AG08396 (cell line): Measurements from ENCODE around the gene DMD.
"Not testable (repeated sequence)": the region's sequence is repeated elsewhere in the genome, so short reads cannot be mapped to it uniquely, and the experiment has no call there.

Experiments
- DNase-seq: peaks from one replicate; pipeline ENCODE4 v3.0.0; 2012; ENCODE audit warnings: low spot score, mixed read lengths

Gene DMD

GRCh38 chrX:32851556-32851955 lies 359.8 kb downstream of the DMD start:
- no peak for DNase-seq

DNA sequence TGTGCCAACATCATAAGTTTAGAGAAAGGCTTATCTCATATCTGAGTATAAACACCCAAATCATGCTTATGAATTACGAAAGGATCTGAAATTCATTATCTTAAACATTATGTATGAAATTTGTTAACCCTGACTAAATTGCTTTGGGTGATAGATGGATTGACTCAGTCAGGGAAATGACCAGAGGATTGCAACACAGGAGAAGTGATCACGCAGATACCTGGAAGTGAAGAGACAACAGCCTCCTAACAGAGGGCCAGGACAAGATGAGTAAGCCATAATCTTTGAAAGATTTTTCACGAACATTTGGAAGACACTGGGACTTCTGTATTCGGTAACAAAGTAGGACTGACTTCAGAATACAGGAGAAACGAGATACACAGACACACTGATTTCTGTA lies 363.4 kb downstream of the DMD start:
- DNase-seq = no peak

GRCh38 chrX:32842053-32842452 lies 369.3 kb downstream of the DMD start:
- no peak for DNase-seq

- no peak for DNase-seq
These were observed 371.6 kb downstream of the DMD start for GRCh38 chrX:32839781-32840180.

GRCh38 chrX:32825009-32825408 lies 386.3 kb downstream of the DMD start:
- no peak for DNase-seq

DNA sequence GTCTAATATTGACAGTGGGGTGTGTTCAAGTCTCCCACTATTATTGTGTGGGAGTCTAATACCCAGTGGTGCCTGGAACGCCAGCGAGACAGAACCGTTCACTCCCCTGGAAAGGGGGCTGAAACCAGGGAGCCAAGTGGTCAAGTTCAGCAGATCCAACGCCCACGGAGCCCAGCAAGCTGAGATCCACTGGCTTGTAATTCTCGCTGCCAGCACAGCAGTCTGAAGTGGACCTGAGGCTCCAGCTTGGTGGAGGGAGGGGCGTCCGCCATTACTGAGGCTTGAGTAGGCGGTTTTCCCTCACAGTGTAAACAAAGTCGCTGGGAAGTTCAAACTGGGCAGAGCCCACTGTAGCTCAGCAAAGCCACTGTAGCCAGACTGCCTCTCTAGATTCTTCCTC lies 407.3 kb downstream of the DMD start:
- no peak for DNase-seq

GRCh38 chrX:32798990-32799389 lies 412.4 kb downstream of the DMD start:
- no peak for DNase-seq

DNA sequence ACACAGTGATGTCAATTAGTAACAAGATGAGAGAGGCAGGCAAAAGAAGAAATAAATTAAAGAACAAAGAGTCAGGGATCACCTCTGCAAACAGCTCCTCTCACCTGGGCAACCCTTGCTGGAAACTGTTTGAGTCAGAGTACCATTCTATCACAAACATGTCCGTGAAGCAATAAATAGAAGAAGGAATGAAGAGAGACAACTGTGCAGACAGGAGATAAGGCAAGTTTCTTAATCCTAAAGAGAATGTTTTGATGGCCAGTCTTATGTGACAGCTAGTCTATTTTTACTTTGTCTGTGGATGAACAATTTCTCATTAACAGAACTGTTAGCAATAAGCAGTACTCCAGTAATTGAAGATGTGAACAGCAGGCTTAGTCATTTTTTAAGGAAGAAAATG lies 422.4 kb downstream of the DMD start:
- DNase-seq = no peak

DNA sequence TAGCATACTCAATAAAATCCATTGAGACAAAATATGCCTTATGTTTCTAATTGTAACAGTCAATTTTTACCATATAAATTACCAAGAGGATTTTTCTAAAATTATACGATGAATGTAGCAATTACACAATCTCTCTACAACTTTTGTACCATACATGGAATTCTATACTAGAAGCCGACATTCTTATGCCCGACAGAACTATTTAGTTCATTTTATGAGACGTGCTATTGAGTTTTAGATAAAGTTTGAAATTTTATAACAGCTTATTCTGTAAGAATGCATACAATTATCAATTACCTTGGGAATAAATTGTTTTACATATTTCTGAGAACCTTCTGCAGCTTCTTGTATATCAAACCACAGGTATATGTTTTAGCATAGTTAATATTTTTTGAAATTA lies 431.2 kb downstream of the DMD start:
- DNase-seq = no peak

- no peak for DNase-seq
These were observed 432.4 kb downstream of the DMD start for GRCh38 chrX:32778965-32779364.

DNA sequence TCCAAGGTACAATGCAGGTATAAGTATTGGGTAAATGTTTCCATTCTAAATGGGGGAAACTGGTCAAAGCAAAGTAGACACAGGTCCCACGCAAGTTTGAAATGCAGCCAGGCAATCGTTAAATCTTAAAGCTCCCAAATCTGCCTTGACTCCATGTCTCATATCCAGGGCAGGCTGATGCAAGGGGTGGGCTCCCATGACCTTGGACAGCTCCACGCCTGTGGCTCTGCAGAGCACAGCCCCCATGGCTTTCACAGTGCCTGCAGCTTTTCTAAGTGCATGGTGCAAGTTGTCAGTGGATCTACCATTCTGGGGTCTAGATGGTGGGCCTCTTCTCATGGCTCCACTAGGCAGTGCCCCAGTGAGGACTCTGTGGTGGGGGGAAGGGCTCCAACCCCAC lies 436.4 kb downstream of the DMD start:
- no peak for DNase-seq

GRCh38 chrX:32749070-32749469 lies 462.3 kb downstream of the DMD start:
- DNase-seq = no peak

- DNase-seq = no peak
These were observed 466.0 kb downstream of the DMD start for GRCh38 chrX:32745323-32745722.

DNA sequence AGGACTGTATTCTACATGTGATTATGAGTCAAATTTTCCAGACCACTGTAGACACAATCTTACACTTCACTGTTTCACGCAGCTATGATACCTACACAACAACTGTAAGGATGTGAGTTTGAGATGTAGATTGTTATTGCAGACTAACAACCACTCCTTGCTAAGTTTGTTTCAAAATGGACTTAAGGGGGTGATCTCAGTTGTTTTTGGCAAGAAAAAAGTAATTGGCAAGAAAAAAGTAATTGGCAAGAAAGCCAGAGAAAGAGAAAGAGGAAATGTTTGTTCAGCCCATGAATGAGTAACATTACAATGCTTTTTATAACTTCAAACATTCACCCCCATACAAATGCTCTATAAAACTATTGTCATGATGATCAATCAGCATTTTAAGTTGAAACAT lies 466.4 kb downstream of the DMD start:
- no peak for DNase-seq

DNA sequence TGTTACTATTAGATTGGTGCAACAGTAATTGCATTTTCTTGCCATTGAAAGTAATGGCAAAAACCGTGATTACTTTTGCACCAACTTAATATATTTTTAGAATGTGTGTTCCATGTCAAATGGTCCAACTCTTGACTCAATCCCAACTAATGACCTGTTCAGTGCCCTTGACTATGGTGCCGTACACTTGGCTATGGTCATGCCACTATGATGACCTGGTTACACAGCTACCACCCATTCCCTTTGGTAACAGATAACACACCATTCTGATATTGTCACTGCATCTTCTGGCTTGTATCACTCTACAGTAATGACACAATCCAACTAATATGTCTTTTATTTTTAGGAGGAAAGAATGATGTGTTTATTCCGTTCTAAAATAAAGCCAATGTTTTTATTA lies 469.4 kb downstream of the DMD start:
- DNase-seq = no peak

DNA sequence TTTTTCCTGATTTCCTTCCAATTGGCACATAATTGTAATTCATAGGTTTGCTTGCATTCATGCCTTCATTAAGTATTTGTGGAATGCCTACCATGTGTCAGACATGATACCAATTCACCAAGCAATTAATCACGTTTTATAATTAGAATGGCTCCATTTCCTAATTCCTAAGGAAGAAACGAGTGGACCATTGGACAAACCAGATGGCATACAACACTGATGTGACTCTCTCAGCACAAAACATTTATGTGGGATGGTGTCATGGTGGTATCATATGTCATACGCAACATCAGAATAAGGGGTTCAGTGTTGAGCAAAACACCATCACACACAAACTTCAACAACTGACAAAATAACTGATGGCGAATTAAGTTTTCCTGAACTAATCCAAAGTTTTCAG lies 502.8 kb downstream of the DMD start:
- no peak for DNase-seq

DNA sequence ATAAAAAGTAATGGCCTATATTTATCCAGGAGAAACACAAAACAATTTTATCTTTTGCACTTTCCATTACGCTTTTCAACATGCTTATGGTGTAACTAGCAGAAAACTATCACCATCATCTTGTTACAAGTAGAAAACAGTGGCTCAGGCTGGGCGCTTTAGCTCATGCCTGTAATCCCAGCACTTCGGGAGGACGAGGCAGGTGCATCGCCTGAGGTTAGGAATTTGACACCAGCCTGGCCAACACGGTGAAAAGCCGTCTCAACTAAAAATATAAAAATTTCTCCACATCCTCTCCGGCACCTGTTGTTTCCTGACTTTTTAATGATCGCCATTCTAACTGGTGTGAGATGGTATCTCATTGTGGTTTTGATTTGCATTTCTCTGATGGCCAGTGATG lies 506.0 kb downstream of the DMD start:
- not testable (repeated sequence) for DNase-seq

GRCh38 chrX:32687379-32687778 lies 524.0 kb downstream of the DMD start:
- DNase-seq = no peak

DNA sequence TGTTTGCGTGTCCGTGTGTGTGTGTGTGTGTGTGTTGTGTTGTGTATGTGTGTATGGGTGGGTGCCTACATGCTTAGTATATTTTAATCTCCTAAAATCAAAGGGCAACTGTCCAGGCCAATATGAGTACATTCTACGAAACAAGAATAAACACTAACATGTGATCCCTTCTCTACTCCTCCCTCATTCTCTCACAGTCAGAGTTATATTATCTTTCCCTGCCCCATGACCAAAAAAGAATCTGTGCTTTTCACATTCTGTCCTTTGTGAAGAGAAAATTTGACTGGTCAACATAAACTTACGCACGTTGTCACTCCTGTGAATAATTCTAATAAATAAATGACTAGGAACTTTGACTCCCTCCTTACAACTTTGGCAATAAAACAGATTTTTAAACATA lies 532.9 kb downstream of the DMD start:
- no peak for DNase-seq

DNA sequence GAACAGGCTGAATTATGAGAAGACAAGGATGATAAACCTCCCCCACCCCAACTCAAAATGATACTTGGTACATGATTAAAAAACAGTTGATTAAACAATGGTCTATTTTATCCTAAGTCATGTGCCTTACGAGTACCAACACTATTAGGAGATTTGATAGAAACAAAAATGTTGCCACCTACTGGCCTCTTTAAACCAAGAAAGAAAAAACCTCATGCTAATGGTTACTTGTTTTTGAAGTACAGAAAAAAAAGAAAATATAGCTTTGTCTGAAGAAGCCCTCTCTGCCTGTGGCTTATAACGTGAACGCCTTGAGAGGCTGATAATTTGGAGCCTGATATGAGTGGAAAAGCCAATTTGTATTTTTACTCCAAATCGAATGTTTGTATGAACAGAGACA lies 538.2 kb downstream of the DMD start:
- no peak for DNase-seq

GRCh38 chrX:32662516-32662915 lies 548.8 kb downstream of the DMD start:
- DNase-seq = no peak

DNA sequence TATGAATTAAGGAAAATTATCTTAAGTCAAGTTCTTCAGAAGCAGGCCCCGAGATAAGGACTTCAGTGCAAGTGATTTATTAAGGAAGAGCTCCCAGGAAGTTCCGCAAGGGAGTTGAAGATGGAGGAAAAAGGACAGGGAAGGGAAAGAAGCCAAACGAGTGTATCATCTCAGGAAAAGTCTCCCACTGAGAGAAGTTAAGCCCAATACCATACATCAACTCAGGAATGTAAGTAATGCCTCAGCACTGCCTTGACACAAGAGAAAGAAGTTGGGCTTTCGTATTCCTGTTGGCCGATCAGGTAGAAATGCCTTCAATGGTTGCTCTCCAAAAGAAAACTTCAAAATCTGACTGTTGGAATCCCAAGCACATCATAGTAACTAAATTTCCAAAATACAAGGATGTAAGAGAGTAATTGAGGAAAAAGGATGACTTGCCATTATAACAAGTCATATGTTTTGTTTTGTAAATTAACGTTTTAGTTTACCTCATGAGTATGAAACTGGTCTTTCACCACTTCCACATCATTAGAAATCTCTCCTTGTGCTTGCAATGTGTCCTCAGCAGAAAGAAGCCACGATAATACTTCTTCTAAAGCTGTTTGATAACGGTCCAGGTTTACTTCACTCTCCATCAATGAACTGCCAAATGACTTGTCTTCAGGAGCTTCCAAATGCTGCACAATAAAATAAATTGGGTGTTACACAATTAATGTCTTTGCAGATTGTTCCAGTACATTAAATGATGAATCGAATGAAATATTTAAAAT lies 566.7 kb downstream of the DMD start:
- DNase-seq = no peak

GRCh38 chrX:32642283-32642682 lies 569.1 kb downstream of the DMD start:
- DNase-seq = no peak

GRCh38 chrX:32618154-32618553 lies 593.2 kb downstream of the DMD start:
- no peak for DNase-seq

- no peak for DNase-seq
These were observed 596.6 kb downstream of the DMD start for GRCh38 chrX:32614707-32615106.
